ENCODE data around the gene TMPRSS13.
A peak's percentile ranks its signal among the peaks of the same experiment; 100 is the strongest.
"Not testable (repeated sequence)": the region's sequence is repeated elsewhere in the genome, so short reads cannot be mapped to it uniquely, and the experiment has no call there.

TMPRSS13 gene

DNA sequence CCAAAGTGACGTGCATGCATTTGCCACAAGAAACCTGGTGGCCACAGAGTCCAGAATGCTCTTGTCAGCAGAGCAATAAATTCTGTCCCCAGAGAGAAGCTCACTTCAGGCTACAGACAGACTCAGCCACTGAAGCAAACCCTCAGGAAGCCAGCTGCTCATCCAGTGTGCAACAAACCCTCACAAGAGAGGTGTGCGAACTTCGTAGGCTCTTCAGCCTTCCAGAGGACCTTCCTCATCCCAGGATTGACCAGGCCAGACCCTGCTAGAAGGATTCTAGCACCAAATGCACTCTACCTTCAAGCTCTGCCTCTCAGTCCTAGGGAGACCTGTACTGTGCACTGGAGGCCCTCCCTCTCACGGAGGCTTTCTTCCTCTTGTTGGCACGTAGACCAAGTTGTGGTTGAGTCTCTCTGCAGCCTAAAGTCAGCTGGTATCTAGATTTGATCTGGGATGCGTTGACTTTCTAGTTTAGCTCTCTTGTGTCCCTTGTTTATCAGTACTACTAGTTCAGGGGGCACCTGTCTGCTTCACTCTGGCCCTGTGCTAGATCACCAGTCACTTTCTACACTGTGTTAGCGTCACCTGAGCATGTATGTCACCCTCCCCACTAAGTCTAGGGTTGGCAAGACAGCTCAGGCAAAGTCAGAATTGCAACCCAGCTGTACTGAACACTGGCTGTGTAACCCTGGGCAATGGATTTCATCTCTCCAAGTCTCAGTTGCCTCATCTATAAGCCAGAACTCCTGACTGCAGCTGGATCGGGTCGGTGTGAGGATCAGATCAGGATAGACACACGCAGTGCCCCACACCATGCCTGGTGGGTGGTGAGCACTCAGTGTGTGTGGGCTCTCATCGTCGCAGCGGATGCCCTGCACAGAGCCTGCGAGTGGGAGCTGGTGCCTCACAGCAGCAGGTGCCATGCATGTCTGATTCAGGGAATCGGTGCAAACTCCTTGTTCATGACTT is 22.1 kb upstream of the TMPRSS13 start:
- DNase-seq (ENCODE audit: low spot score) = no peak

DNA sequence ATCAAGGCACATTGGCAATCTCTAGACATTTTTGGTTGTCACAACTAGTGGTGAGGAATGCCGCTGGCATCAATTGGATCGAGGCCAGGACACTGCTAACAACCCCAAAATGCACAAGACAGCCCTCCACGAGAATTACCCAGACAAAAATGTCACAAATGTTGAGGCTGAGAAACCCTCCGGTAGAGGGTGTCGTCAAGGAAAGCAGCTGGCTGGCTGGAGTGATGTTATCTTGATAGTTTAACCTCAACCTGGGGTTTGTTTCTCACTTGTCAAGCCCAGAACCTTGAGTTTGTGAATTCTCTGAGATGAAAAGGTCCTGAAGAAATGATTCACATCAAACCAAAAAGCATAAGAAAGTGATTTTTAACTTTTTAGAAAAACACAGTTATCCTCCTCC is 21.1 kb upstream of the TMPRSS13 start:
- DNase-seq (ENCODE audit: low spot score) = no peak

DNA sequence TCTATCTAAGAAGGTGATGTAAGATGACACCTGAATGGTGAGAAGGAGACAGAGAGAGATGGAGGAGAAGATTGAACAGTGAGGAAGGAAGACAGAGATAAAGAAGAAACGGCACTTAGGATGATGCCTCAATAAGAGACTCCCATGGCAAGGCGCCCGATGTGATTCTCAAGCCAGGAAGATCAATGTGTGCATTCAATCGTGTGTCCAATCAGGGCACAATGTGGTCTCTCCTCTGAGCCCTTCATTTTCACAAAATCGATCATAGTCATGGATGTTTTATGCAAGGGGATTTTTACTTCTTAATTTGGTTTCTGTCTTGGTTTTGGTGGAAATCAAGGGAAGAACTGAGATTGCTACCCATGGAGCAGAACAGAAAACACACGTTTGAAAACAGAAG is 19.9 kb upstream of the TMPRSS13 start:
- DNase-seq (ENCODE audit: low spot score) = no peak

DNA sequence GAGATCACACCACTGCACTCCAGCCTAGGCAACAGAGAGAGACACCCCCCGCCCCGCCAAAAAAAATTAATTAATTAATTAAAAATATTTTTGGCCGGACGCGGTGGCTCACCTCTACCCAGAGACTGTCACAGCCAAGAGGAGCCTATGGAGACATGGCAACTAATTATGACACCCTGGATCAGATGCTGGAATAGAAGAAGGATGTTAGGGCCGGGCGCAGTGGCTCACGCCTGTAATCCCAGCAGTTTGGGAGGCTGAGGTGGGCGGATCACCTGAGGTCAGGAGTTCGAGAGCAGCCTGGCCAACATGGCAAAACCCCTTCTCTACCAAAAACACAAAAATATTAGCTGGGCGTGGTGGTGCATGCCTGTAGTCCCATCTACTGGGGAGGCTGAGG is 19.3 kb upstream of the TMPRSS13 start:
- not testable (repeated sequence) for DNase-seq (ENCODE audit: low spot score)

DNA sequence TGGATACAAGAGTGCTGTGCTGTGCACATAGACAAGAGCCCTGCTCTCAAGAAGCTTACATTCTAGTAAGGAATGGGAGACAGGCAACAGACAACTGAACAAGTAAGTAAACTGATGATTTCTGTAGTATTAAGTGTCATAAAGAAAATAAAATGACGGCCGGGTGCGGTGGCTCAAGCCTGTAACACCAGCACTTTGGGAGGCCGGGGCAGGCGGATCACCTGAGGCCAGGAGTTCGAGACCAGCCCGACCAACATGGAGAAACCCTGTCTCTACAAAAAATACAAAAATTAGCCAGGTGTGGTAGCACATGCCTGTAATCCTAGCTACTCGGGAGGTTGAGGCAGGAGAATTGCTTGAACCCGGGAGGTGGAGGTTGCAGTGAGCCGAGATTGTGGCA is 18.5 kb upstream of the TMPRSS13 start:
- not testable (repeated sequence) for DNase-seq (ENCODE audit: low spot score)

DNA sequence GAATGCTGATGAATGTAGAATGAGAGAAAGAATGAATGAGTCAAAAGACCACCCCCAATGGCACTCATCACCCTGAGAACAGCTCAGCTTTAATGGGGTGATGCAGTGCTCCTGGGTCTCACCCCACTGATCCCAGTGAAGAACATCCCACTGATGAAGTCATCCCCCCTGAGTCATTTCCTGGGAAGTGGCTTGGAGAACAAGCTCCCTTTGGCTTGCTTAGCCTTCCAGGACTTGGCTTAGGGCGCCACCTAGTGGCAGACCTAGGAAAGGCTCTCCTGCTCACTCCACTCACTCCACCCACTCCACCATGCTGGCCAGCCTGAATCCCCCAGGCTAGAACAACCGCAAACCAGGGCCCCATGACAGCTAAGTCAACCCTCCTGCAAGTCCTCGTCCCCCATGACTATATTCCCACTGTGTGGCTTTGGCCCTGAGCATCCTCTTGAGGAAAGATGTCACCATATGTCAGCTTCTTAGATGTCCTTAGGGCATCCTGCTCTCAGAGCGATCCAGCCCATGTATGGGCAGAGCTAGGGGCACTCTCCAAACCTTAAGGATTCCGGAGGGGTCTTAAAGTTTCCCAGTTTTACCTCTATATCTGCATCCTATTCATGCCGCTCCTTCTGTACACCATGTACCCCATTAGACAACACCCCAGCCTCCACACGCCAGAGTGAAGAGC is 17.8 kb upstream of the TMPRSS13 start:
- DNase-seq (ENCODE audit: low spot score) = peak; percentile 91

DNA sequence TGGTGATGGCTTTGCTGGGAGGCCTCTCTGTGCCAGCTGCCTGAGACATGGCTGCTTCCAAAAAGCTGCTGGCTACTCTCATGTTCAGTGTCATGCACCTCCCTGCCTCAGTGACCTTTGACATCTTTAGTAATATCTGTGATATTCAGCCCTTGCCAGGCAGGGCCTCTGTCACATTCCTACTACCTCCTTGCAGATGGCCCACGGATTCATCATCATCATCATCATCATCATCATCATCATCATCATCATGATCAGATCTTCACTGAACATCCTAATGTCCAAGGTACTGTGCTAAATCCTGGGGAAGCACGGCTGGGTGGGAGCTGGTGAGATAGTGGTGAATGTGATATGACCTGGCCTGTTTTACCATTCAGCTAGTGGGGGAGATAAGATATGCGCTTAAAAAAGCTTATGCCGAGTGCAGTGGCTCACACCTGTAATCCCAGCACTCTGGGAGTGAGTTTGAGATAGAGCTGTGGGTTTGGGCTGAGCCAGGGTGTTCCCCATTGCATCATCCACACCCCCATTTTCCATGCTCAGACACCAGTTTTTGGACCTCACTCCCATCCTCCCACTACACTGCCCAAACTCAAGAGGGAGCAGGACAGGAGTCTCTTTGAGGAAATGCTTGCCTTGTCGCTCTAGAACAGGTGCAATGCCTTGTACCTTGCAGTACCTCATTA is 17.1 kb upstream of the TMPRSS13 start:
- no peak for DNase-seq (ENCODE audit: low spot score)

DNA sequence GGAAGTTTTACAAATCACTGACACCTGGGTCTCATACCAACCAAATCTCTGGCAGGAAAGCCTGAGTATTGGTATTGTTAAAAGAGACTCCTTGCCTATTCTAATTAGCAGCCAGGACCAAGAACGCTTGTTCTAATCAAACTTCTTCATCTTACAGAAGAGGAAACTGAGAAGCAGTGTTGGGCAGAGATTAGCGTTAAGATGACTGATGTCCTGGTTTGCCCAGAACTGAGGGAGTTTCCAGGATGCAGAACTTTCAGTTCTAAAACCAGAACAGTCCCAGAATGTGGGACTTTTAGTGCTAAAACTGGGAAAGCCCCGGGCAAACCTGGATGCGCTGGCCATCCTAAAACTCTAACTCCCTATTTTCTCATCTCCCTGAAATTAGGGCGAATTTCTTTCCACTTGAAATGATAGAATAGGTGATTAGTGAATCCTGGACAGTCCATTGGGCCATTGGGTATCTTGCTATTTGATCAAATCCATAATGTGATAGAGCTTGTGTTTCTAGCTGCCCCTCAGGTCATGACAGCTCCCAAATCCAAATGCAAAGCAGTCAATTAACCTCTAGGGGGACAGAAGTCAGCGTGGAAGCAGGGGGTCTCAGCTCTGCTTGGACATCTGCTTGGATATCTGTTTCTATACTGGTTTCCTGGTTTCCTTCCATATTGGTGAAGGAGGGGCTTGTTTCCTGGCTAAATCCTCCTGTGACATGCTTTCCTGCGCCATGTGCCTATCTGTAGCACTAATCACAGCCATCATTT is 16.0 kb upstream of the TMPRSS13 start:
- DNase-seq (ENCODE audit: low spot score) = no peak

DNA sequence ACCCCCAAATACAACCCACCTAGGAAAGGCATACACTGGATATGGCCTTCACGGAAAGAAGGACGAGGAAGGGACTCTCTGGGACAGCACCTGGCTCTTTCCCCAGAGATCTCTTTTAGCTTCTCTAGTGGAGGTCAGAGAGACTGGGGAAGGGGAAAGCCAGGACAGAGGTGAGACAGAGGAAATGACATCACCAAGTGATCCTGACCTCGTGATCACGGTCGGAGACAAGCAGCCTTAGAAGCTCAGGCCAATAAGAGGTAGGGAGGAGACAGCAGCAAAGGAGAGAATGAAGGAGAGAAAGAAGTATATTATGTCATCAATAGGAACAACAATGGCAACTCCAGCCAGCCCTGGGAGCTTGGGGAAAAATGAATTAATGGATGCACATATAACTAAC is 15.4 kb upstream of the TMPRSS13 start:
- no peak for DNase-seq (ENCODE audit: low spot score)

DNA sequence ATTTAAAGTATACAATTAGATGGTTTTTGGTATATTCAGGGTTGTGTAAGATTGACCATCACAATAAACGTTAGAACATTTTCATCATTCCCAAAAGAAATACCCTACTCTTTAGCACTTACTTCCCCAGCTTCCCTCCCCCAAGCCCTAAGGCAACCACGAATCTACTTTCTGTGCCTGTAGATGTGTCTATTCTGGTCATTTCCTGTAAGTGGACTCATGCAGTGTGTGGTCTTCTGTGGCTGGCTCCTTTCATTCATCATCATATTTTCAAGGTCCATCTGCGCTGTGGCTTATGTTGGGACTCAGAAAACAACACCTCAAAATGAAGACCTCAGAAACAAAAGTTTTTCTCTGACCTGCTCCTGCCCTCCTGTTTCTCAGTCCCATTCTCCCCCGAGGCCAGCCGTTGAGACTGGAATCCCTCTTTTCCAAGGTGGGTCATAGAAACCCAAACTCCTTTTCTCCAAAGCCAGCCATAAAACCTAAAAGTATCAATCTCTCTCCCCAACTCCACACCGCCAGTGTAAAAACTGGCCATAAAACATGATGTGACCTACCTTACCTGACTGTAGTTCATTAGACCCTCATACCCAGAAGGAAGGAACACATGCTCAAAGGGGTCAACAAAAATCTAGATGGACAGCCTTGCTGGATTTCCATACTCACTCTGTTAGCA is 12.9 kb upstream of the TMPRSS13 start:
- DNase-seq (ENCODE audit: low spot score) = no peak

DNA sequence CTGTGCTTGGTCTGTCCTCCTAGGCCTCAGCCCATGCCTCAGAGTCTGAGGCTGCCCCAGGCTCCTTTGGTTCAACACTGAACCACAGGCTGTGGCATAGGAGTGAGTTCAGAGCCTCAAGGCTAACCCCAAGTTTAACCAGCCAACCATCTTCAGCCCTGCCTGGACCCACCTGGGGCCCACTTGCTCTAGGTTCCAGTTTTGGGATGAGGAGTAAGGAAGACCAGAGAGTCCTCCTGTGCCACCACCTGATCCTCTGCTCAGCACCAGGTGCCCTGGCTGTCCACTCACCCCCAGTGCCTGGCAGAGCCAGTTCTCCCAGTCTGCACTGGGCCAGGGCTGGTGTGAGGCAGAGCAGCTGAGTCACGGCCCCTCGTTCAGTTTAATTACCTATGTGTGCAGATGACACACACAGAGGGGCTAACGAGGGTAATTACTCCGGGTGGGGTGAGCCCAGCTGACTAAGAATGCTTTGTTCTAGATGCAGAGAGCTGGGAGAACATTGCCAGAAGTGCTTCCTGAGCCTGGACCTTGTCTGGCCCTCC is 12.0 kb upstream of the TMPRSS13 start:
- peak; percentile 51 for DNase-seq (ENCODE audit: low spot score)

DNA sequence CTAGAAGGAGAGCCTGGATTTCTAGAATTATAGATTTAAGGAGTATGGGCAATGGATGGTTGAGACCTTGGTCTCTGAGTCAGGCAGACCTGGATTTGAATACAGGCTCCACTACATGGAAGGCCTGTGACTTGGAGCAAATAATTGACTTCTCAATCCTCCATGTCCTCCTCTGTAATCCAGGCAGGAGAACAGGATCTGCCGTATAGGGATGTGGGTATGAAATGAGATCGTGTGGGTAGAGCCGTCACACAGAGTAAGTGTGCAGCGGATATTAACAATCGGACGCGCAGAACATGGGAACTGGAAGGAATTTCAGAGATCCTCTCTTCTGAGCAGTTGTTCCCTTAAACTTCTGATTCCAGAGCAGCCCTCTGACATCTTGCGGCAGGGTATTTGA is 11.5 kb upstream of the TMPRSS13 start:
- no peak for DNase-seq (ENCODE audit: low spot score)

DNA sequence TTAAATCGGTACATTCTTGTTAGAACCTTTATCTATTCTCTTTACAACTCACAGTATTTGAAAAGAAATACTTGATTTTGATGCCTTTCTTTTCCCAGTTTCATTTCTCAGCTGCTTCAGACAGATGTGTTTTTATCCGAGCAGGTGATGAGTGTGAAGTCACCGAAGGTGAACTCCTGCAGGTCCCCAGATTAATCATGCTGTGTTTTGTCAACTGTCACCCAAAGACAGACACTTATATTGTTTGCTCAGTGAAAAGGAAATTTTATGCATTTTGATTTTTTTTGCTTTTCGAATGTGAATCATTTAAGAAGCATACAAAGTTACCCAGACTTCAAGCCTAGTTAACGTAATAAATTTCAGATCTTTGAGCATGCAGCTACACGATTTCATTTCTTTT is 7.8 kb upstream of the TMPRSS13 start:
- no peak for DNase-seq (ENCODE audit: low spot score)

DNA sequence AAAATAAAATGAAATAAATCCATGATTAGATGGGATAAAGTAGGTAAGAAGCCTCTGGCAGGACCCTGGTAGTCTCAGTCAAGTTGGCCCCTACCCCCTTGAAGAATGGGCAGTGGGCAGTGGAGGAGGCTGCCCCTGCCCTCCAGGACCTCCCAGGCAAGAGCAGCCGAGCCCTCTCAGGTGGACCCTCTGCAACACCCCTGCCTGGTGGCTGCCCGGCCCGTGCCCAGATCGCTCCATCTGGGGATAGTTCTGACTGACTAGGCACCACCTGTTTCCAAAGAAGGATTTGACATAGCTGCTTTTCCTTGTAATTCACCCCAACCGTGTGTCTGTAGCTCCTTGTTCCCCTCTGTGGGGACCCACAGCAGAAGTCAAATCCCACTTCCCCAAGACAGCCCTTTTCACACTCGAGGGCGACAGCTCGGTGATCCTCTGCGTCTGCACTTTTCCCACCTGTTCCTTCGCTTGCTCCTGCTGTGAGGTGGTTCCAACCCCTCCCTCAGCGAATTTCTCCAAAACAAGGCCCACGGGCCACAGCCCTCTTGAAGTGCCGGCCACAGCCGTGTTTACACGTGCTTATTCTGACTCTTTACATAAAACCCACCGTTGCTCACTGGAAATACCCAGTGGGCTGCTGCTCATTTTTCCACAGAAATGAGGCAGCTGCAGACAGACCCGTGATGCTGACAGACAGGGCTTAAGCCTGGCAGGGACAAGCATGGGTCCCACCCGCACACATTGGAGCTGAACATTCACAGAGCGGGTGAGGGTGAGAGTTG is 5.5 kb upstream of the TMPRSS13 start:
- DNase-seq (ENCODE audit: low spot score) = no peak

DNA sequence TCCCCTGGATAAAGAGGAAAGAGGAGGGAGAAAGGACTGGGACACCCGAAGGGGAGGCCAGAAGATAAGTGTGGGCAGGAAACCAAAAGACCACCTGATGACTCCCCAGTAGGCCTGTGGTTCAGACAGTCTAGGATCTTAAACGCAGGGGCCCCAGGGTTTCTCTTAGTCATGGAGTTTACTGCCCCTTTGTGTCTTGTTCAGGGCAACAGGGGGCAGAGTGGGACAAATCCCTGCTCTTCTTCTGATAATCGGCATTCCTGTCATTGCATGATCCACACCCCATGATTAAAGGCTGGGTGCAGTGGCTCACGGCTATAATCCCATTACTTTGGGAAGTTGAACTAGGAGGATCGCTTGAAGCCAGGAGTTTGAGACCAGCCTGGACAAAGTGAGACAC is 4.7 kb upstream of the TMPRSS13 start:
- no peak for DNase-seq (ENCODE audit: low spot score)

DNA sequence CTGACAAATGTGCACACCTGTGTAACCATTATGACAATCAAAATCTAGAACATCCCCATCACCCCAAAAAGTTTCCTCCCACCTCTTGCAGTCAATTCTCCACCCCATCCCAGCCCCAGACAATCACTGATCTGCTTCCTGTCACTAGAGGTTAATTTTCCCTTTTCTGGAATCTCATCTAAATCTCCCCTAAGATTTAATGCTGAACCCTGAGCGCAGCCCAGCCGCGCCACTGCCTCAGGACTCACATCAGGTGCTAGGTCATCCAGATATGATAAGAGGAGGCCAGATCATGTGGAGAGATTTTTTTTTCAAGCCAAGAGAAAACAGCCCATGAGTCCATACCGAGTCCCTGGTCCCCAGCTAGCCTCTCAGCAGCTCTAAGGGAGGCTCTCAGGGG is 4.3 kb upstream of the TMPRSS13 start:
- no peak for DNase-seq (ENCODE audit: low spot score)

DNA sequence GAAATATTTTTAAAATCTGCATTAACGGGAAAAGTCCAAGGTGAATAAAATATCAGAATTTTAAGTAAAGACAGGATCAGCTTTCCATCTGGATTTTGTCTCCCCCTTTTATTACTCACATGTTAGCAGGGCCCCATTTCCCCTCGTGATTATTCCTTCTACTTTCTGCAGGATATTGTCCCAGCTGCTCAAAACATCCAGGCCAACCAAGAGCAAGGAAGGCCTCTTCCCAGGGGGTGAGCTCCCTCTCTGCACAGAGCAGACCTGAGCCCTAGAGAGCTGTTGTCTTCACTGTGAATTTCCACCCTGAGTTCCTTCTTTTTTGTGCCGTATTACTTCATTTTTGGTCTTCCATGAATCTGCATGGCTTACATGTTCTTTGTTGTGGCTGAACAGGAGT is 3.7 kb upstream of the TMPRSS13 start:
- no peak for DNase-seq (ENCODE audit: low spot score)

DNA sequence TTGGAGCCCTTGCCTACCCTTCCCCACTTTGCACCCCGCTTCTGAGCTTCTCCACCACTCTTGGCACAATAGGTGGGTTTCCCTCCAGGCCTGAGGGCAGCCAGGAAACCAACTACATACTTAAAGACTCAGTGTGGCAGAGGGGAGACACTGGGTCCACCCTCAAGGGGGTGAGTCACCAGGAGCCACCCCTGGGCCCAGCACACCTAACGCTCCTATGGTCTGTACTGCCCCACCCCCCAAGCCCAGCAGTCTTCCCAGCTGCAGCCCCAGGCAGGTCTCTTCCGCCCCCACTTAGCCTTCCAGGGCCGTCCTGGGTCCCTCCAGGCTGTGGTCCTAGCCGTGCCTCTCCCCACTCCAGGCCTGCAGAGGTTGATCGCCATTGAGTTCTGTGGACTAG is 3.2 kb upstream of the TMPRSS13 start:
- no peak for DNase-seq (ENCODE audit: low spot score)

DNA sequence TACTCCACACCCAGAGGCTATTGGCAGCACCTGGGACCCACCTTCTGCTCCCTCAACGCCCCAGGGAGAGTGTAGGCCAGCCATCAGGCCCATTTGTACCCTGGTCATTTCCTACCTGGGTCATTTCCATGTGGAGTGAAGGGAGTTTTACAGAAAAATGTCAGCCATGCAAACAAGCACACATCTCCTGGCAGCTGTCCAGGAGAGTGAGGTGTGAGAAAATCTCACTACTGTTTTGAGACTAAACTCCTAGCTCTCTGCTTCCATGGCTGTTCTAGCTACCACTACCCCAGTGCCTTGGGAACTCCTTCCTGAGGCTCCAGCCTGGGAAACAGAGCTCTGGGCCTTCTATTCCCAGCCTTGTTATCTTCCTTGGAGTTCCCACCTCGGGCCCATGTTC is 2.8 kb upstream of the TMPRSS13 start:
- no peak for DNase-seq (ENCODE audit: low spot score)

DNA sequence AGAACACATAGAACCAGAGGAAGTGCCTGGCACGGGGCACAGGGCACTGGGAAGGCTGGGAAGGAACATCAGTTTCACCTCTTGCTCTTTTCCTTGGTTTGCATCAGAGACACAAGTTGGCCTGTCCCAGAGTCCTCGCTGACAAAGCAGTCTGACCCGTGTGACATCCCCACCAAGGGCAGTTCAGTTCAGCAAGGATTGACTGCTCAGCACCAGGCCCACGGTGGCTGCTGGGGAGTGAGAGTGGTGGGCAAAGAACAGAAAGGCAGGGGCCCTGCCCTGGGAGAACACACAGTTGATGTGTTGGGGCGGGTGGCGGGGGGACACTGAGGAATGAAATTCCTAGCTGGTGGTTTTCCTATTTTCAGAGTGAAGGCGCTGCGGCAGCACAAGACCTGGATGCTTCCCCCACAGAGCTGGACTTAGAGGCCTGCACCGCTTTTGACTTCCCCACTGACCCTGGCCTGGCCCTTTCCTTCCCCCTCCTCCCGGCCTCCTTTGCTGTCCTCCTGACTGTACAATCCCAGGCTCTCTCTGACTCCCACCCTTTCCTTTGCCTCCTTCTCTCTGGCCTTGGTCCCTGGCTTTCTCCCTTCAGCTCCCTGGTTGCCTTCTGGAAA is 2.2 kb upstream of the TMPRSS13 start:
- DNase-seq (ENCODE audit: low spot score) = no peak

Measured in SW480 (cell line).